Mucosa of gallbladder (tissue), 1 donor: ENCODE measurements around the gene WNK3. TPM values are rescaled to one million over a fixed set of nuclear protein-coding genes. Genes with fewer than 3 reads are reported as not detected.

Experiments used
- DNase-seq: peaks from one replicate; pipeline ENCODE4 v3.0.0-alpha.2; 2020; ENCODE audit warnings: low spot score
- total RNA-seq: library from RNA; stranded (reverse); gene quantifications from one replicate; pipeline ENCODE4 v1.2.1, GENCODE V29; 2021
- donor health status: DM: no; HTN: no; CAD: no.

WNK3 gene
- total RNA-seq, 1 donor from 2014 or later, result 6.2 TPM

DNA sequence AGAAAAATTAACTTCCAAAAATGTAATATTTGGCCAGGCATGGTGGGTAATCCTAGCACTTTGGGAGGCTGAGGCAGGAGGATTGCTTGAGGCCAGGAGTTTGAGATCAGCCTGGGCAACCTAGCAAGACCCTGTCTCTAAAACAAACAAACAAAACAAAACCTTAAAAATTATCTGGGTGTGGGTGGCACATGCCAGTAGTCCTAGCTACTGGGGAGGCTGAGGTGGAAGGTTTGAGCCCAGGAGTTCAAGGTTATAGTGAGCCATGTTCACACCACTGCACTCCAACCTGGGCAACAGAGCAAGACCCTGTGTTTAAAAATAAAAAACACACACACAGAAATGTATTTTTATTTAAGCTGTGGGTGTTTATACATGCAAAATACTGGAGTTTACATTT is 186.8 kb downstream of the WNK3 start:
- no peak for DNase-seq

DNA sequence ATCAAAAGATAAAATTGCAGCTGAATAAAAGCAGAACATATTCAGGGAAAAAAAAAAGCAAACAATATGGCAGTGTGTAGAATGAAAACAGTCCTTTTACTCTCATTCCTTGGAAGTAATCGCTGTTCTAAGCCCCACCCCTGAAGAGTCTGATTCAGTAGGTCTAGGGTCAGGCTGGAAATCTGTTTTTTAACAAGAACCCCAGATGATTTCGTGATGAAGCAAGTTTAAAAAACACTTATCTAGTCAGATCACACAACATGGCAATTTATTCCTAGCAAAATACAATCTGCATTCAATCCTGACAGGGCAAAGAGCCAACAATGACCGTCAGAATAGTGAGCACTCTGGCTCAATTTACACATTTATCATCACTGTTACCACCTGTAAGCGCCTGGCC is 190.9 kb downstream of the WNK3 start:
- DNase-seq, result no peak

DNA sequence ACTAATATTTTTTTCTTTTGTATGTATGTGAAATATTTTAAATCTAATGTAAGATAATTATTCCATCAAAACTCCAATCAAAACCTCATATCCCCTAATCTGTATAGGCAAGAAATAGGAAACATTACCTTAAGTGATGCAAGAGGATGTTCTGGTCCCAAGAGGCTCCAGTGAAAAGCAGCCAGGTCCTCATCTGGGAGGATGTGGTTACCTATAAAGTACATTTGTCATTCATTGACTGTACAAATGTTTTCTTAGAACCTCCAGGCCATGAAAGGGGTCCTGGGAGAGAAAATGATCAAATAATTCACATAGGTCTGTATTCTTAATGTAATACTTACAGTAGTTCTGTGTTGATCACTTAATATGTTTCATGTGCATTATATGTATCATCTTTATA is 200.3 kb downstream of the WNK3 start:
- DNase-seq, result no peak

Other genes starting within 250 kb of the WNK3 start
- gene FAM120C, start 174.8 kb downstream of the WNK3 start, total RNA-seq, result 12.3 TPM
- gene TSR2, start 82.4 kb upstream of the WNK3 start, total RNA-seq, result 34.3 TPM
- gene FGD1, start 138.2 kb upstream of the WNK3 start, total RNA-seq, result 5.4 TPM
- 32.9 TPM for gene GNL3L, start 172.2 kb upstream of the WNK3 start, total RNA-seq